Measurements from ENCODE around the gene LIPK. TPM values are rescaled to one million over a fixed set of nuclear protein-coding genes. Genes with fewer than 3 reads are reported as not detected.
"Not testable (repeated sequence)": the region's sequence is repeated elsewhere in the genome, so short reads cannot be mapped to it uniquely, and the experiment has no call there.

Gene LIPK
- total RNA-seq: not detected in 2 replicates

DNA sequence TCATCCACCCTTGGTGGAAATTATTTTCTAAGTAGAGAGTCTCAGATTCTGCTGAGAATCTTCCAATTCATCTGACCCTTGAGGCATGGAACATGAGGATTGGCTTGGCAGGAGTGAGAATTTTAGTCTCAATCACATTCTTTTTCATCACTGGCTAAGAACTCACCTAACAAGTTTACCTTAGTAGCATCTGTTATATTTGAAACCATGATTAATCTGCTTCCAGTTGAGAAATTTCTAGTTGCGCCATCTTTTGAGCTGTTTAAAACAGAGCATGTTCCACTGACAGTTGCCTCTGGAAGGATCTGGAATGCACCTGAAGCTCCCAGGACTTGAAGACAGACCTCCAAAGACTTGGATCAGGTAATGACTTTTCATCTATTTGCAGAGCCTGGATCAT lies at the start of gene LIPK:
LIPK (plus strand) TSS at position 292 of the 400 bp plus-strand sequence. CDS start 18,295 bp downstream, outside the sequence.
- TF ChIP-seq CTCF (IDR thresholded peaks at IDR 0.05; ENCODE audit: insufficient read depth, low read depth, low read length): no peak
- DNase-seq (ENCODE audit: low read depth): no peak
- H3K4me3 ChIP-seq (ENCODE audit: low read depth, low read length): no peak within 1 kb of the TSS

DNA sequence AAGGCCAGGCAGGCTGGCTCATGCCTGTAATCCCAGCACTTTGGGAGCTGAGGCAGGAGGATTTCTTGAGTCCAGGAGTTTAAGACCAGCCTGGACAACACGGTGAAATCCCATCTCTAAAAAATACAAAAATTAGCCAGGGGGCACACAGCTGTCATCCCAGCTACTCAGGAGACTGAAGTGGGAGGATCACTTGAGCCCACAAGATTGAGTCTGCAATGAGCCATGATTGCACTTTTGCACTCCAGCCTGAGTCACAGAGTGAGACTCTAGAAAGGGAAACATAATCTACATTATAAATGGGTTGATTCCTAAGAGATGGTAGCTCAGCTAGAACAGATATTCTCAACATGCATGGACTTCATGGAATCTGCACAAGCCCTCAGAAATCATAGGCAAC lies 48.1 kb upstream of the LIPK start:
- DNase-seq (ENCODE audit: low read depth): no peak
- TF ChIP-seq CTCF (IDR thresholded peaks at IDR 0.05; ENCODE audit: insufficient read depth, low read depth, low read length): no peak
- no peak overlapping the region for H3K4me3 ChIP-seq (ENCODE audit: low read depth, low read length)

DNA sequence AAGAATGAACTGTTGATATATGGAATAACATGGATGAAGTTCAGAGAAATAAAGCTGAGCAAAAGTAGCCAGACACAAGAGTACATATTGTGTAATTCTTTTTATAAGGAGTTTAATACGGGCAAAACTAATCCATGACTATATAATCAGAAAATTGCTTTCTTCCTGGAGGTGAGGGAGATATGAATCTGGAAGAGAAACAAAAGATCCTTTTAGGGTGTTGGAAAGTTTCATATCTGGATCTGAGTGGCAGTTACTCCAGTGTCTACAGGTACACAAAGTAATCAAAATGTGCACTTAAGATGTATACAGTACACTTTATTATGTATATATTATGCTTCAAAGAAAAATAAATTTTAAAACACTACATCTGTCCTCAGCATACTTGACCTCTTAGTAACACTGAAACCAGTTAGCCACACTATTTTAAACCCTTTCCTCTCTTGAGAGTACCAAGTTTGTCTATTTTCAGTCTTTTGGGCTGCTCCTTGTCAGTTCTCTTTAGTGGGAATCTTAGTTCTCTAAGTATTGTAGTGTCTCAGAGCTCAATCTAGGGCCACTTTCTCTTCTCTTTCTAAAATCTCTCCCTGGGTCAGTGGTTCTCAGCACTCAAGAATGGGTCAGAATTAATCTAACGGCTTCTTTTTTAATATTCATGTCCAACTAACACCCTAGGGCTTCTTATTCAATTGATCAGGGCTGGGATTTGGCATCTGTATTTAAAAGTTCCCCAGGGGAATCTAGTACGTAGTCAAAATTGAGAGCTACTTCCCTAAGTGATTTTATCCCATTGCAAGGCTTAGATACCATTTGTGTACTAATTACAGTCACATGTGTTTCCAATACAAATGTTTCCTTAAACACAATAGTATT lies 46.1 kb upstream of the LIPK start:
- no peak for DNase-seq (ENCODE audit: low read depth)
- no peak for TF ChIP-seq CTCF (IDR thresholded peaks at IDR 0.05; ENCODE audit: insufficient read depth, low read depth, low read length)
- no peak overlapping the region for H3K4me3 ChIP-seq (ENCODE audit: low read depth, low read length)

GRCh38 chr10:88660598-88660884 lies 45.5 kb upstream of the LIPK start:
- TF ChIP-seq CTCF (IDR thresholded peaks at IDR 0.05; ENCODE audit: insufficient read depth, low read depth, low read length): no peak
- H3K4me3 ChIP-seq (ENCODE audit: low read depth, low read length): no peak overlapping the region
- no peak for DNase-seq (ENCODE audit: low read depth)

DNA sequence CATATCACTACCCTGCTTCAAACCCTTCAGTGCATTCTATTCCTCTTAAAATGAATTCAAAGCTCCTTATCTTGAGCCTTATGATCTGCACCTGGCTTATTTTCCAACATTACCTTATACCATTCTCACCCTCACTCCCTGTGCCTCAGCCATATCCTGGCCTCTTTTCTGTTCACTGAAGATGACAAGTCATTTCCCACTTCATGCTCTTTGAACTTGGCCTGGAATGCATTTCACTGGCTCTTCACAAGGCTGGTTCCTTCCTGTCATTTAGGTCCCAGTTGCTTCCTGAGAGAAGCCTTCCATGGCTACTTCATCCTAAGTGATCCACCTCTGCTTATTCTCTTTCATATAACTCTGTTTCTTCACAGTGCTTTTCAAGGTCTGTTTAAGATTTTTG lies 45.0 kb upstream of the LIPK start:
- H3K4me3 ChIP-seq (ENCODE audit: low read depth, low read length): no peak overlapping the region
- no peak for DNase-seq (ENCODE audit: low read depth)
- TF ChIP-seq CTCF (IDR thresholded peaks at IDR 0.05; ENCODE audit: insufficient read depth, low read depth, low read length): no peak

GRCh38 chr10:88661577-88661976 lies 44.5 kb upstream of the LIPK start:
- no peak overlapping the region for H3K4me3 ChIP-seq (ENCODE audit: low read depth, low read length)
- TF ChIP-seq CTCF (IDR thresholded peaks at IDR 0.05; ENCODE audit: insufficient read depth, low read depth, low read length): no peak
- DNase-seq (ENCODE audit: low read depth): no peak

- not testable (repeated sequence) for DNase-seq (ENCODE audit: low read depth)
Measured at GRCh38 chr10:88663153-88663552, 42.9 kb upstream of the LIPK start.

More at GRCh38 chr10:88663153-88663552, 42.9 kb upstream of the LIPK start:
- not testable (repeated sequence) for H3K4me3 ChIP-seq (ENCODE audit: low read depth, low read length)

Data from fibroblast of villous mesenchyme (primary cell).